ENCODE data around the gene KCNIP1. TPM values are rescaled to one million over a fixed set of nuclear protein-coding genes. Genes with fewer than 3 reads are reported as not detected.

Gene KCNIP1
- polyA plus RNA-seq, 2 of the 4 experiments (the other 2 are of a cell fraction): not detected

DNA sequence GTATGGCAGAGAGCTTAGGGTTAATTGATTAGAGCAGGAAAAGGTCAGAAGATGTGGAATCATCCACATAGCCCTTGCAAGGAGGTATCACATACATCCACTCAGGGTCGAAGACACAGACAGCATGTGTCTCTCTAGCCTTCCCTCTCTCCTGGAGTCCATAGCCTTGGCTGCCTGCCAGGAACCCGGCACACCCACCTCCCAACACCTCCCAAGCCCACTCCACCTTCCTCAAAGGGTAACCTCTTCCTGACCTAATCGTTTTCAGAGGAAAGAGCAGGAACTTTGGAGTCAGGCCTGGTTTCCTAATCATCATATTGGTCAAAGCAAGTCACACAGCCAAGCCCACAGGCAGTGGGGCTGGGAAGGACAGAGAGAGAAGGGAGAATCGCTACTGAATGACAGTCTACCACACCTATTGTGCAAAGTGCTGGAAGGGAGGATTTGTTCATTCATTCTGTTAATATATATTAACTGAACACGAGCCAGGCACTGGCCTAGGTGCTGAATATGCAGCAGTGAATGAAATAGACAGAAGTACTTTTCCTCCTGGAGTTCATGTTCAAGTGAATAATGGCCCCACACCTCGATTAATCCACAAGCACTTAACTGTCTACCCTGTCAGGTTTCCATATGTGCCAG lies 107.8 kb downstream of the KCNIP1 start:
- Histone ChIP-seq H3K27ac (no peak overlapping the region), H3K9me3 (no peaks in the 10 kb centered on the region), H3K4me3 (no peak overlapping the region), H3K4me2 (no peak overlapping the region), H3K4me1 (peaks cover 14% of the 10 kb centered on the region)
- TF ChIP-seq MAFK (IDR thresholded peaks at IDR 0.05; ENCODE audit: partially characterized antibody) (no peak), RFX5 (IDR thresholded peaks at IDR 0.05) (no peak), TFCP2L1 (CRISPR knock-in tag; IDR thresholded peaks at IDR 0.05) (no peak), MYC (IDR thresholded peaks at IDR 0.05; ENCODE audit: borderline replicate concordance, low read length) (no peak), RCOR1 (IDR thresholded peaks at IDR 0.05; ENCODE audit: low read depth, low read length) (no peak)
- TF ChIP-seq, protein P1, sequence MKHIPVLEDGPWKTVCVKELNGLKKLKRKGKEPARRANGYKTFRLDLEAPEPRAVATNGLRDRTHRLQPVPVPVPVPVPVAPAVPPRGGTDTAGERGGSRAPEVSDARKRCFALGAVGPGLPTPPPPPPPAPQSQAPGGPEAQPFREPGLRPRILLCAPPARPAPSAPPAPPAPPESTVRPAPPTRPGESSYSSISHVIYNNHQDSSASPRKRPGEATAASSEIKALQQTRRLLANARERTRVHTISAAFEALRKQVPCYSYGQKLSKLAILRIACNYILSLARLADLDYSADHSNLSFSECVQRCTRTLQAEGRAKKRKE (CRISPR knock-in tag; IDR thresholded peaks at IDR 0.05; ENCODE audit: low read depth): no peak
- TF ChIP-seq, protein P2, sequence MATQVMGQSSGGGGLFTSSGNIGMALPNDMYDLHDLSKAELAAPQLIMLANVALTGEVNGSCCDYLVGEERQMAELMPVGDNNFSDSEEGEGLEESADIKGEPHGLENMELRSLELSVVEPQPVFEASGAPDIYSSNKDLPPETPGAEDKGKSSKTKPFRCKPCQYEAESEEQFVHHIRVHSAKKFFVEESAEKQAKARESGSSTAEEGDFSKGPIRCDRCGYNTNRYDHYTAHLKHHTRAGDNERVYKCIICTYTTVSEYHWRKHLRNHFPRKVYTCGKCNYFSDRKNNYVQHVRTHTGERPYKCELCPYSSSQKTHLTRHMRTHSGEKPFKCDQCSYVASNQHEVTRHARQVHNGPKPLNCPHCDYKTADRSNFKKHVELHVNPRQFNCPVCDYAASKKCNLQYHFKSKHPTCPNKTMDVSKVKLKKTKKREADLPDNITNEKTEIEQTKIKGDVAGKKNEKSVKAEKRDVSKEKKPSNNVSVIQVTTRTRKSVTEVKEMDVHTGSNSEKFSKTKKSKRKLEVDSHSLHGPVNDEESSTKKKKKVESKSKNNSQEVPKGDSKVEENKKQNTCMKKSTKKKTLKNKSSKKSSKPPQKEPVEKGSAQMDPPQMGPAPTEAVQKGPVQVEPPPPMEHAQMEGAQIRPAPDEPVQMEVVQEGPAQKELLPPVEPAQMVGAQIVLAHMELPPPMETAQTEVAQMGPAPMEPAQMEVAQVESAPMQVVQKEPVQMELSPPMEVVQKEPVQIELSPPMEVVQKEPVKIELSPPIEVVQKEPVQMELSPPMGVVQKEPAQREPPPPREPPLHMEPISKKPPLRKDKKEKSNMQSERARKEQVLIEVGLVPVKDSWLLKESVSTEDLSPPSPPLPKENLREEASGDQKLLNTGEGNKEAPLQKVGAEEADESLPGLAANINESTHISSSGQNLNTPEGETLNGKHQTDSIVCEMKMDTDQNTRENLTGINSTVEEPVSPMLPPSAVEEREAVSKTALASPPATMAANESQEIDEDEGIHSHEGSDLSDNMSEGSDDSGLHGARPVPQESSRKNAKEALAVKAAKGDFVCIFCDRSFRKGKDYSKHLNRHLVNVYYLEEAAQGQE (IDR thresholded peaks at IDR 0.05): peak; percentile 77
- ATAC-seq: peak in 1 of 2 experiments; percentile 44; a peak in 1 of 6 replicates
- no peak for FAIRE-seq
- CTCF ChIA-PET: interaction anchor here (1.1 to 2.9 kb wide), 7 partner anchors 11 to 386 kb away, joined by 4 to 14 read pairs (median 6); no protein-coding TSS in a partner anchor
- POLR2A ChIA-PET: no interaction called here
- no peak for DNase-seq (ENCODE audit: low read depth in 1 of 2, low spot score in 1 of 2)
- 18% methylated on average over 6 of the region's 6 CpGs for WGBS (ENCODE audit: missing lambda C conversion rate)

DNA sequence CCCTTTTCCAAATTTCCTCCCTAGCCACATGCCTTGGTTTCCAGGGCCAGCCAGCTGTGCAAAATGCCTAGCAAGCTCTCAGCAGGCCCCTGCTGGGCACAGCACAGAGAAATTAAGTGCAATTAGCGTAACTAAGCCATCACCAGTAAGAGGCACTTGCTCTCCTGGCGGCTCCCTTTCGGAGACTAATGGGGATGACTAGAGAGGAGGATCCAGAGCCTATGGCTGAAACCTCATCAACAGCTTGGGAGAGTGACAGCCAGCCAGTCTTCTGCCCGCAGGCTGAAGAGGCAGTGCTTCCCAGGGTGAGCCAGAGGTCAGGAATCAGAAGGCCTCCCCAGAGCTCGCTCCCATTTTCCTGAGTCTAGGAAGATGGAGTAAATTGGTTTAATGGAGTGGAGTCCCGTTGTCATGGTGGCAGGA lies 108.4 kb downstream of the KCNIP1 start:
- Histone ChIP-seq H3K4me1 (peaks cover 14% of the 10 kb centered on the region), H3K4me2 (no peak overlapping the region), H3K9me3 (no peaks in the 10 kb centered on the region), H3K4me3 (no peak overlapping the region), H3K27ac (no peak overlapping the region)
- FAIRE-seq (no peak), DNase-seq (ENCODE audit: low read depth in 1 of 2, low spot score in 1 of 2) (no peak), ATAC-seq (no peak)
- TF ChIP-seq, protein P3, sequence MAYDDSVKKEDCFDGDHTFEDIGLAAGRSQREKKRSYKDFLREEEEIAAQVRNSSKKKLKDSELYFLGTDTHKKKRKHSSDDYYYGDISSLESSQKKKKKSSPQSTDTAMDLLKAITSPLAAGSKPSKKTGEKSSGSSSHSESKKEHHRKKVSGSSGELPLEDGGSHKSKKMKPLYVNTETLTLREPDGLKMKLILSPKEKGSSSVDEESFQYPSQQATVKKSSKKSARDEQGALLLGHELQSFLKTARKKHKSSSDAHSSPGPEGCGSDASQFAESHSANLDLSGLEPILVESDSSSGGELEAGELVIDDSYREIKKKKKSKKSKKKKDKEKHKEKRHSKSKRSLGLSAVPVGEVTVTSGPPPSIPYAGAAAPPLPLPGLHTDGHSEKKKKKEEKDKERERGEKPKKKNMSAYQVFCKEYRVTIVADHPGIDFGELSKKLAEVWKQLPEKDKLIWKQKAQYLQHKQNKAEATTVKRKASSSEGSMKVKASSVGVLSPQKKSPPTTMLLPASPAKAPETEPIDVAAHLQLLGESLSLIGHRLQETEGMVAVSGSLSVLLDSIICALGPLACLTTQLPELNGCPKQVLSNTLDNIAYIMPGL (CRISPR knock-in tag; IDR thresholded peaks at IDR 0.05; ENCODE audit: borderline replicate concordance): no peak
- TF ChIP-seq, protein P4, sequence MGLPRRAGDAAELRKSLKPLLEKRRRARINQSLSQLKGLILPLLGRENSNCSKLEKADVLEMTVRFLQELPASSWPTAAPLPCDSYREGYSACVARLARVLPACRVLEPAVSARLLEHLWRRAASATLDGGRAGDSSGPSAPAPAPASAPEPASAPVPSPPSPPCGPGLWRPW (IDR thresholded peaks at IDR 0.05): no peak
- TF ChIP-seq GATA3 (IDR thresholded peaks at IDR 0.05; ENCODE audit: borderline replicate concordance) (no peak), RFX5 (IDR thresholded peaks at IDR 0.05) (no peak), SREBF2 (IDR thresholded peaks at IDR 0.05) (no peak), CEBPB (IDR thresholded peaks at IDR 0.05) (no peak), NFE2L2 (conservative IDR thresholded peaks at IDR 0.05; ENCODE audit: low read length) (no peak), POLR2AphosphoS2 (conservative IDR thresholded peaks at IDR 0.05; ENCODE audit: low read length) (no peak), POLR2A (IDR thresholded peaks at IDR 0.05; ENCODE audit: low read length) (no peak), FOSB (CRISPR knock-in tag; IDR thresholded peaks at IDR 0.05) (no peak), MYC (IDR thresholded peaks at IDR 0.05; ENCODE audit: borderline replicate concordance, low read length) (no peak)
- ChIA-PET CTCF (interaction anchor here (1.1 to 24.6 kb wide), 10 partner anchors 9 to 387 kb away, joined by 3 to 508 read pairs (median 6); no protein-coding TSS in a partner anchor), POLR2A (no interaction called here)
- 57% methylated on average over 6 of the region's 6 CpGs for WGBS (ENCODE audit: missing lambda C conversion rate)
